MM.1S (cell line): ENCODE measurements around the gene ZNF618.

Experiments
- DNase-seq: peaks from one replicate; pipeline ENCODE4 v3.0.0-alpha.2; 2015
- H2AFZ ChIP-seq: fragments of 300-600 bp; sonication (generic); 2 replicates; pipeline ENCODE4 v1.6.0; 2016; ENCODE audit warnings: antibody characterized with exemption, low read length
- H3F3A ChIP-seq: fragments of 300-600 bp; sonication (generic); 2 replicates; pipeline ENCODE4 v1.6.1; 2016; ENCODE audit warnings: mild to moderate bottlenecking, antibody characterized with exemption, low read length, moderate library complexity, mixed read lengths; ENCODE audit not compliant: insufficient read depth
- H3K27ac ChIP-seq: fragments of 300-600 bp; sonication (generic); 2 replicates; pipeline ENCODE4 v1.5.1; 2016; ENCODE audit warnings: mild to moderate bottlenecking, low read length
- H3K27me3 ChIP-seq: fragments of 300-600 bp; sonication (generic); replicated peaks from 2 replicates; pipeline ENCODE4 v1.6.0; 2016; ENCODE audit warnings: low read length; ENCODE audit not compliant: insufficient read depth
- H3K36me3 ChIP-seq: fragments of 300-600 bp; sonication (generic); replicated peaks from 2 replicates; pipeline ENCODE4 v1.6.1; 2016; ENCODE audit warnings: mild to moderate bottlenecking, low read length, mixed read lengths; ENCODE audit not compliant: insufficient read depth
- H3K4me1 ChIP-seq: fragments of 300-600 bp; sonication (generic); 2 replicates; pipeline ENCODE4 v1.6.1; 2016; ENCODE audit warnings: low read length, mixed read lengths
- H3K4me2 ChIP-seq: fragments of 300-600 bp; sonication (generic); 2 replicates; pipeline ENCODE4 v1.6.0; 2016; ENCODE audit warnings: low read depth, low read length
- H3K4me3 ChIP-seq: fragments of 300-600 bp; sonication (generic); 2 replicates; pipeline ENCODE4 v1.5.1; 2016; ENCODE audit warnings: low read length, mixed read lengths
- H3K79me2 ChIP-seq: fragments of 300-600 bp; sonication (generic); 2 replicates; pipeline ENCODE4 v1.6.1; 2016; ENCODE audit warnings: mixed run types, low read length, mixed read lengths
- H3K9ac ChIP-seq: fragments of 300-600 bp; sonication (generic); 2 replicates; pipeline ENCODE4 v1.6.1; 2016; ENCODE audit warnings: low read length, mixed read lengths
- H3K9me2 ChIP-seq: fragments of 300-600 bp; sonication (generic); replicated peaks from 2 replicates; pipeline ENCODE4 v1.6.1; 2016; ENCODE audit warnings: mild to moderate bottlenecking, low read length, mixed read lengths; ENCODE audit not compliant: insufficient read depth
- H3K9me3 ChIP-seq: fragments of 300-600 bp; sonication (generic); replicated peaks from 2 replicates; pipeline ENCODE4 v1.6.1; 2016; ENCODE audit warnings: mild to moderate bottlenecking, low read length, mixed read lengths; ENCODE audit not compliant: insufficient read depth
- H4K20me1 ChIP-seq: fragments of 300-600 bp; sonication (generic); 2 replicates; pipeline ENCODE4 v1.6.1; 2016; ENCODE audit warnings: mild to moderate bottlenecking, low read length, moderate library complexity, mixed read lengths; ENCODE audit not compliant: insufficient read depth
- EZH2 ChIP-seq: fragments of 300-600 bp; sonication (generic); optimal IDR thresholded peaks from 2 replicates; pipeline ENCODE3; 2017; ENCODE audit warnings: low read depth, mild to moderate bottlenecking, antibody characterized with exemption, low read length, mixed read lengths
- EZH2phosphoT487 ChIP-seq: fragments of 300-600 bp; sonication (generic); IDR thresholded peaks from 2 replicates; pipeline ENCODE4 v1.6.1; 2018; ENCODE audit warnings: antibody characterized with exemption, low read length
- TF ChIP-seq, protein P1 (sequence below): fragments of 300-600 bp; sonication (generic); IDR thresholded peaks from 2 replicates; pipeline ENCODE4 v1.5.1; 2016; ENCODE audit warnings: antibody characterized with exemption, low read length, mixed read lengths

ZNF618 gene

DNA sequence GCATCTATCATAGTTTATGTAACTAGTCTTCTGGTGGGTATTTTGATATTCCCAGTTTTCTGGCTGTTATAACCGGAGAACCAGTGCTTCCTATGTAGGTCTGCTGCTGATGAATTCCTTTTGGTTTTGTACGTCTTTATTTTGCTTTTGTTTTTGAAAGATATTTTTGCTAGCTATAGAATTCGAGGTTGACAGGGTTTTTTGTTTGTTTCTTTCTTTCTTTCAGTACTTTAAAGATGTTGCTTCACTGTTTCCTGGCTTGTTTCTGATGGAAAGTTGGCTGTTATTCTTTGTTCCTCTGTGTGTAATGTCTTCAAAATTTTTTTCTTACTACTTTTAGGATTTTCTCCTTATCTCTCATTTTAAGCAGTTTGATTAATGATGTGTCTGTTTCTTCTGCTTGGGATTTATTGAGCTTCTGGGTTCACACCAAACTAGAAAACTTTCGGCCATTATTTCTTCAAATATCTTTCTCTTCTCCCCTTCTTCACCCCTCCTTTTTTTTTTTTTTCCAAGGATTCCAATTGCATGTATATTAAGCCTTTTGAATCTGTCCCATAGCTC is 27.5 kb downstream of the ZNF618 start:
- Histone ChIP-seq H3K9me2 (no peaks in the 10 kb centered on the region), H3K4me1 (no peaks in the 10 kb centered on the region), H4K20me1 (no peaks in the 10 kb centered on the region), H2AFZ (no peak overlapping the region), H3K79me2 (no peaks in the 10 kb centered on the region), H3K27me3 (no peaks in the 10 kb centered on the region), H3K36me3 (no peaks in the 10 kb centered on the region), H3K27ac (no peak overlapping the region), H3F3A (no peaks in the 10 kb centered on the region), H3K9ac (no peak overlapping the region), H3K4me2 (no peak overlapping the region), H3K9me3 (no peaks in the 10 kb centered on the region), H3K4me3 (no peak overlapping the region)
- TF ChIP-seq EZH2 (no peak), EZH2phosphoT487 (no peak)
- TF ChIP-seq, protein P1, sequence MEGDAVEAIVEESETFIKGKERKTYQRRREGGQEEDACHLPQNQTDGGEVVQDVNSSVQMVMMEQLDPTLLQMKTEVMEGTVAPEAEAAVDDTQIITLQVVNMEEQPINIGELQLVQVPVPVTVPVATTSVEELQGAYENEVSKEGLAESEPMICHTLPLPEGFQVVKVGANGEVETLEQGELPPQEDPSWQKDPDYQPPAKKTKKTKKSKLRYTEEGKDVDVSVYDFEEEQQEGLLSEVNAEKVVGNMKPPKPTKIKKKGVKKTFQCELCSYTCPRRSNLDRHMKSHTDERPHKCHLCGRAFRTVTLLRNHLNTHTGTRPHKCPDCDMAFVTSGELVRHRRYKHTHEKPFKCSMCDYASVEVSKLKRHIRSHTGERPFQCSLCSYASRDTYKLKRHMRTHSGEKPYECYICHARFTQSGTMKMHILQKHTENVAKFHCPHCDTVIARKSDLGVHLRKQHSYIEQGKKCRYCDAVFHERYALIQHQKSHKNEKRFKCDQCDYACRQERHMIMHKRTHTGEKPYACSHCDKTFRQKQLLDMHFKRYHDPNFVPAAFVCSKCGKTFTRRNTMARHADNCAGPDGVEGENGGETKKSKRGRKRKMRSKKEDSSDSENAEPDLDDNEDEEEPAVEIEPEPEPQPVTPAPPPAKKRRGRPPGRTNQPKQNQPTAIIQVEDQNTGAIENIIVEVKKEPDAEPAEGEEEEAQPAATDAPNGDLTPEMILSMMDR: no peak
- no peak for DNase-seq

DNA sequence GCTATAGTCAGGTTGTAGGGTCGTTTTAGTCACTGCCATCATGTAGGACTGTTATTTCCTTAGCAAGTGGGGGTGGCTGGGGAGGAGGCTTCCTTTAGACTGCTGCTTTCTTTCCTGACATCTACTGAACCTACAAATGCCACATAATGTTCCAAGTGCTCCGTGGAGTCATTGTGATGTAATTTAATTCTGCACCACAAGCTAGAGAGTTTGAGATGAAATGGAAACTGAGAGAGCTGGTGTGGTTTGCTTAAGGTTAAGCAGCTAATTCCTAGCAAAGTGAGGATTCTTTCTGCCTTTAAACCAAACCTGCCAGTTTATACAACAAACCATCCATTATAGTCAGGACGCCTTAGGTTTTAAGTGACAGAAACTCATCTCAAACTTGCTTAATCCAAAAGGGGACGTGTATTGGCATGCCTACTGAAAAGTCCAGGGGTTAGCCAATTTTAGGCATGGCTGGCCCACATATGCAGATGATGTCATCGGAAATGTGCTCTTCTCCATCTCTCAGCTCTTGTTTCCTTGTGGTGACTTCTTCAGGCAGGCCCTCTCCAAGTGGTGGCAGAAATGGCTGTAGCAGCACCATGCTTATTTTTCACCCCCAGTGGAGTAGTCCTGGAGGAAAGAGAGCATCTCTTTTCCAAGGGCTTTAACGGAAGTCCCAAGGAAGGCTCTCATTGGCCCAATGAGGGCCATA is 30.5 kb downstream of the ZNF618 start:
- TF ChIP-seq EZH2: no peak
- Histone ChIP-seq H3K79me2 (no peaks in the 10 kb centered on the region), H2AFZ (no peak overlapping the region), H3K9me3 (no peaks in the 10 kb centered on the region), H3F3A (no peaks in the 10 kb centered on the region), H3K27me3 (no peaks in the 10 kb centered on the region), H3K4me1 (no peaks in the 10 kb centered on the region), H3K27ac (no peak overlapping the region), H3K9me2 (no peaks in the 10 kb centered on the region), H3K36me3 (no peaks in the 10 kb centered on the region), H3K4me2 (no peak overlapping the region), H4K20me1 (no peaks in the 10 kb centered on the region), H3K4me3 (no peak overlapping the region), H3K9ac (no peak overlapping the region)
- no peak for DNase-seq

DNA sequence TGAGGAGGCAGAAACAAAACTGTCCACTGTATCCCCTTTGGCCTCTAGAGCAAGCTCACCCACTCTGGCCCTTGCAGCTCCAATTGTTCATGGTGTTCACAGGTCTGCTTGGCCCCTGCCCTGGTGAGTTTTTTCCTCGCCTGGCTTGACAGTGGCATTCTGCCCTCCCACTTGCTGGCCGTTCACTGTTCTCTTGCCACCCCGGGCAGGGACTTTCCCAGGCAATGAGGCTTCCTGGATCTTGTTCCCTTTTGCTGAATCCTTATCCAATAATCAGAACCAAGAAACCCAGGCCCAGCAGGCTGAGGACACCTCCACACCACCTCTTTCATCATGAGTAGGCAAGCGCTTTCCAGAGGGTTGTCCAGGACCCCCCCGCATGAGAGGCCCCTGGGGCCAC is 31.2 kb downstream of the ZNF618 start:
- Histone ChIP-seq H3K9me3 (no peaks in the 10 kb centered on the region), H3K9me2 (no peaks in the 10 kb centered on the region), H3K36me3 (no peaks in the 10 kb centered on the region), H3F3A (no peaks in the 10 kb centered on the region), H3K4me3 (no peak overlapping the region), H3K27me3 (no peaks in the 10 kb centered on the region), H3K4me1 (no peaks in the 10 kb centered on the region), H4K20me1 (no peaks in the 10 kb centered on the region), H3K79me2 (no peaks in the 10 kb centered on the region), H3K9ac (no peak overlapping the region), H2AFZ (no peak overlapping the region), H3K27ac (no peak overlapping the region), H3K4me2 (no peak overlapping the region)
- DNase-seq: no peak
- TF ChIP-seq EZH2: no peak
- TF ChIP-seq, protein P1: no peak
- TF ChIP-seq EZH2phosphoT487: no peak

DNA sequence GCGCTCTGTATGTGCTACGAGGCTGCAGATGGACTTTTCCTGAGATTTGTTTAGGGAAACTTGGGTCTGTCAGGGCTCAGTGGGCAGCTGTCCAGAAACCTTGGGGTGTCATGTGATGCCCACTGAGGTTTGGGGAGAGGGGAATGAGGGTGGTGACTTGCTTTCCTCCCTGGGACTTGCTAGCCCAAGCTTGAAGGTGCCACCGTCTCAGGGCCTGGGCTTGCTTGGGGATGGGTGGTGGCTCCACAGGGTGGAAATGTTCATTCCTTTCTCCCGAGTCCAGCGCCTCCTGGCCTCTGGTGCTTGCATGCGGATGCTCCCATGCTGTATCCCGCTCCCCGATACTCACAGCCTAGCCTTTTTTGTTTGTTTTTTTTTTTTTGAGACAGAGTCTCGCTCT is 33.3 kb downstream of the ZNF618 start:
- Histone ChIP-seq H4K20me1 (no peaks in the 10 kb centered on the region), H3K4me3 (no peak overlapping the region), H2AFZ (no peak overlapping the region), H3K9ac (no peak overlapping the region), H3K4me2 (no peak overlapping the region), H3K36me3 (no peaks in the 10 kb centered on the region), H3K4me1 (no peaks in the 10 kb centered on the region), H3F3A (no peaks in the 10 kb centered on the region), H3K79me2 (no peaks in the 10 kb centered on the region), H3K9me3 (no peaks in the 10 kb centered on the region), H3K9me2 (no peaks in the 10 kb centered on the region), H3K27me3 (no peaks in the 10 kb centered on the region), H3K27ac (no peak overlapping the region)
- no peak for DNase-seq
- TF ChIP-seq, protein P1: no peak
- no peak for TF ChIP-seq EZH2
- TF ChIP-seq EZH2phosphoT487: no peak
